ENCODE data around the gene PNPLA1. TPM values are rescaled to one million over a fixed set of nuclear protein-coding genes. Genes with fewer than 3 reads are reported as not detected.

The PNPLA1 gene
- total RNA-seq, 1 donor from 2014 or later, result not detected

DNA sequence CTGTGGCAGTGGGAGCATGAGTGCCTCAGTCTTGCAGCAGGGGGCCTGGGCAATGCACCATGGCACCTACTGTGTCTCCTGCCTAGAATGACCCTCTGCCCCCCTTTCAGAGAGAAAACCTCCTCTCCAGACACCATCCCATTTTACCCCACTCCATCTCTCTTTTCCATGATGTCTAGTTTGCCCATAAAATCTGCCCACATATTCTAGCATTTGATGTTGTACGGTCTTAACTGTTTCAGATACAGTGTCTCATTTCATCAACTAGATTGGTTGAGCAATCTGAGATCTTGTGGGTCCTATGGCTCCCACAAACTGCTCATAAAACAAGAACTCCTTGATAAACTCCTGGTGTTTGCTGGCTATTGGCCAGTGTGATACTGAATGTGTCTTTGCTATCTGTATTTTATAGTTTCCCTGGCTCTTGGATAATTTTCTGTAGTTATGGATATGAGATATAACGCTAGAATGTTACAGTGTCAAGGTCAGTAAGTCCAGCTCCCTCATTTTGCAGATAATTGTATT, 8.1 kb downstream of the PNPLA1 start:
- Mint-ChIP-seq H3K4me3 (ENCODE audit: unreplicated experiment) (no peak overlapping the region), H3K9me3 (ENCODE audit: low read depth) (peaks cover 1% of the 10 kb centered on the region), H3K27me3 (ENCODE audit: low read depth) (peaks cover 66% of the 10 kb centered on the region), H3K27ac (ENCODE audit: unreplicated experiment) (no peak overlapping the region), H3K36me3 (ENCODE audit: low read depth) (peaks cover 1% of the 10 kb centered on the region), H3K4me1 (ENCODE audit: low read depth) (no peaks in the 10 kb centered on the region)
- DNase-seq (ENCODE audit: low spot score), result no peak
- TF ChIP-seq CTCF (IDR thresholded peaks at IDR 0.05), result no peak

GRCh38 chr6:36280467-36280866, 10.6 kb downstream of the PNPLA1 start:
- Mint-ChIP-seq H3K4me1 (ENCODE audit: low read depth) (no peaks in the 10 kb centered on the region), H3K27ac (ENCODE audit: unreplicated experiment) (no peak overlapping the region), H3K9me3 (ENCODE audit: low read depth) (peaks cover 3% of the 10 kb centered on the region), H3K27me3 (ENCODE audit: low read depth) (peaks cover 69% of the 10 kb centered on the region), H3K4me3 (ENCODE audit: unreplicated experiment) (no peak overlapping the region), H3K36me3 (ENCODE audit: low read depth) (no peaks in the 10 kb centered on the region)
- DNase-seq (ENCODE audit: low spot score), result no peak
- TF ChIP-seq CTCF (IDR thresholded peaks at IDR 0.05), result no peak

- Mint-ChIP-seq H3K36me3 (ENCODE audit: low read depth) (no peaks in the 10 kb centered on the region), H3K4me3 (ENCODE audit: unreplicated experiment) (no peak overlapping the region), H3K4me1 (ENCODE audit: low read depth) (no peaks in the 10 kb centered on the region)
Observed at GRCh38 chr6:36280983-36281382, 11.1 kb downstream of the PNPLA1 start.

DNA sequence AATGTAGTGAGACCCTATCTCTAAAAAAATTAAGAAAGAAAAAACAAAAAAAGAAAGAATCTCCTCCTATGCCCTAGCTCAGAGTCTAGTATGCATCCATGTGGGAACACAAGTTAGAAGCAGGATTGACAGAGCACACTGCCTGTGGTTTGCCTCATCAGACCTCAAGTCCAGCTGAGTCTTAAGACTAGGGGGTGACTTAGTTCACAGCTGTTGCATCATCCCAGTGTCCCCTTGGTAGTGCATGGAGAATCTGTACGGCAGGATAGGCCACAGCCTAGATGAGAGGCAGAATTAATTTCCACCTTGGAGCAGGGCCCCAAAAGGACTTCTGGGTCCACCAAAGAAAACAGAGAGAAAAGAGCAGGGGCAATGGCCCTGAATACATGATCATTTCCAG, 13.7 kb downstream of the PNPLA1 start:
- DNase-seq (ENCODE audit: low spot score), result no peak
- peaks cover 3% of the 10 kb centered on the region for H3K9me3 Mint-ChIP-seq (ENCODE audit: low read depth)
- peaks cover 65% of the 10 kb centered on the region for H3K27me3 Mint-ChIP-seq (ENCODE audit: low read depth)
- H3K27ac Mint-ChIP-seq (ENCODE audit: unreplicated experiment), result no peak overlapping the region
- TF ChIP-seq CTCF (IDR thresholded peaks at IDR 0.05), result no peak
- H3K4me1 Mint-ChIP-seq (ENCODE audit: low read depth), result no peaks in the 10 kb centered on the region
- no peak overlapping the region for H3K4me3 Mint-ChIP-seq (ENCODE audit: unreplicated experiment)
- no peaks in the 10 kb centered on the region for H3K36me3 Mint-ChIP-seq (ENCODE audit: low read depth)

More at GRCh38 chr6:36280983-36281382, 11.1 kb downstream of the PNPLA1 start:
- H3K27ac Mint-ChIP-seq (ENCODE audit: unreplicated experiment), result no peak overlapping the region
- no peak for DNase-seq (ENCODE audit: low spot score)
- no peak for TF ChIP-seq CTCF (IDR thresholded peaks at IDR 0.05)
- H3K27me3 Mint-ChIP-seq (ENCODE audit: low read depth), result peaks cover 73% of the 10 kb centered on the region
- peaks cover 3% of the 10 kb centered on the region for H3K9me3 Mint-ChIP-seq (ENCODE audit: low read depth)

DNA sequence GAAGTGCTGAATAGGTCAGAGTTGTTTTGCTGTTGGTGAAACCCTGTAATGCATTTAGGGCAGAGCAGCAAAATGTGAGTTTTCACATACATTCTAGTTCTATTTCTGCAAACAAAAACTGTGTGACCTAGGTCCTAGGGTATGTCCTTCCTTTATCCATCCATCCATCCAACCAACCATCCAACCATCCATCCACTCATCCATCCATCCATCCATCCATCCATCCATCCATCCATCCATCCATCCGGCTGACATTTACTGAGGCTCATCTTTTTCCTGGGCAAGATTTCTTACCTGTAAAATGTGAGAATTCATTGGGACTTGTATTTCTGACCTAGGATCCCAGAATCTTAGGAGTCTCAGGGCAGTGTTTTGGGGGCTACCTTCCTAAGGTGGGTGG, 14.5 kb downstream of the PNPLA1 start:
- H3K27ac Mint-ChIP-seq (ENCODE audit: unreplicated experiment), result no peak overlapping the region
- no peak for TF ChIP-seq CTCF (IDR thresholded peaks at IDR 0.05)
- no peaks in the 10 kb centered on the region for H3K4me1 Mint-ChIP-seq (ENCODE audit: low read depth)
- no peak for DNase-seq (ENCODE audit: low spot score)
- no peak overlapping the region for H3K4me3 Mint-ChIP-seq (ENCODE audit: unreplicated experiment)
- no peaks in the 10 kb centered on the region for H3K36me3 Mint-ChIP-seq (ENCODE audit: low read depth)
- peaks cover 61% of the 10 kb centered on the region for H3K27me3 Mint-ChIP-seq (ENCODE audit: low read depth)
- H3K9me3 Mint-ChIP-seq (ENCODE audit: low read depth), result peaks cover 3% of the 10 kb centered on the region

Data from chondrocyte (in vitro differentiated cells).